CD4-positive, alpha-beta T cell (primary cell): Measurements from ENCODE around the gene DEPP1. TPM values are rescaled to one million over a fixed set of nuclear protein-coding genes. Genes with fewer than 3 reads are reported as not detected.

Source experiments
- ATAC-seq: fragments of 200-7000 bp; cut with Tn5 transposase; one replicate; pipeline ENCODE4 v1.10.0; 2022; ENCODE audit warnings: mild to moderate bottlenecking; ENCODE audit not compliant: poor library complexity
- CTCF ChIA-PET: fragments of 350-600 bp; sonication (Branson Sonifier 250); formaldehyde crosslinking; loops from one replicate; lab custom pipeline; 2021; ENCODE audit warnings: antibody characterized with exemption, inconsistent platforms; lab: Charles Lee
- POLR2A ChIA-PET: fragments of 350-600 bp; sonication (Branson Sonifier 250); formaldehyde crosslinking; loops from one replicate; lab custom pipeline; 2021; ENCODE audit warnings: antibody characterized with exemption, inconsistent platforms; lab: Charles Lee
- DNase-seq, 14 experiments: peaks; one replicate each; pipeline ENCODE4 v3.0.0-alpha.2; 2013 to 2020; ENCODE audit warnings: mixed read lengths in 2 of 14
- H3K27ac ChIP-seq, 2 donors: one replicate each; pipeline versions ENCODE4 v1.5.1 to v1.7.0; 2013; ENCODE audit warnings: low read length in 2 of 2, low read depth in 1 of 2, mild to moderate bottlenecking in 1 of 2
- H3K27me3 ChIP-seq, 2 experiments: 1 replicate in 1 of 2; 2 replicates in 1 of 2; pipeline versions ENCODE4 v1.6.1 to v1.7.0; 2013; ENCODE audit warnings: low read length in 2 of 2, control low read depth in 1 of 2, mild to moderate bottlenecking in 1 of 2, moderate library complexity in 1 of 2; ENCODE audit not compliant: insufficient read depth in 2 of 2, control insufficient read depth in 1 of 2
- H3K36me3 ChIP-seq: one replicate; pipeline ENCODE4 v1.6.1; 2013; ENCODE audit warnings: low read length, control low read depth; ENCODE audit not compliant: insufficient read depth
- H3K4me1 ChIP-seq: one replicate; pipeline ENCODE4 v1.6.1; 2013; ENCODE audit warnings: low read length, control low read depth; ENCODE audit not compliant: insufficient read depth
- H3K4me3 ChIP-seq: one replicate; pipeline ENCODE4 v1.5.1; 2013; ENCODE audit warnings: mild to moderate bottlenecking, low read length, moderate library complexity
- H3K9me3 ChIP-seq, 2 experiments: 1 replicate in 1 of 2; 2 replicates in 1 of 2; pipeline versions ENCODE4 v1.6.1 to v1.7.0; 2013; ENCODE audit warnings: low read length in 2 of 2, mild to moderate bottlenecking in 2 of 2, control low read depth in 1 of 2, moderate library complexity in 1 of 2; ENCODE audit not compliant: control insufficient read depth in 1 of 2, insufficient read depth in 1 of 2
- H3K27ac Mint-ChIP-seq: one replicate; pipeline ENCODE4 v1.8.0; 2020; ENCODE audit warnings: mixed read lengths
- H3K27me3 Mint-ChIP-seq: one replicate; pipeline ENCODE4 v1.8.0; 2021; ENCODE audit warnings: mixed read lengths
- H3K36me3 Mint-ChIP-seq: one replicate; pipeline ENCODE4 v1.8.0; 2021; ENCODE audit warnings: low read depth, mixed read lengths
- H3K4me1 Mint-ChIP-seq: one replicate; pipeline ENCODE4 v1.8.0; 2021; ENCODE audit warnings: low read depth, mixed read lengths
- H3K4me3 Mint-ChIP-seq: one replicate; pipeline ENCODE4 v1.8.0; 2020; ENCODE audit warnings: mild to moderate bottlenecking, mixed read lengths
- H3K9me3 Mint-ChIP-seq: one replicate; pipeline ENCODE4 v1.8.0; 2020; ENCODE audit warnings: mixed read lengths
- intact Hi-C, 2 experiments: fragments of 100-400 bp; cut with DNase I in 1 of 2; cut with micrococcal nuclease in 1 of 2; formaldehyde crosslinking; loops; one replicate each; pipeline versions ENCODE4 v1.15.1 to v1.9.0; 2023 to 2025; cut with DNase I, micrococcal nuclease
- total RNA-seq, 174 experiments: library from RNA in 2 of 174; stranded (reverse) in 2 of 174; gene quantifications; one replicate each; pipeline ENCODE4 v1.2.3 and lab custom pipeline; 2021 to 2026
- TF ChIP-seq, protein P1 (sequence below): fragments of 200-600 bp; IDR thresholded peaks from one replicate; pipeline ENCODE4 v1.8.0; 2022; ENCODE audit warnings: antibody characterized with exemption, mild to moderate bottlenecking

Gene DEPP1
- total RNA-seq, 2 experiments from 2014 or later, result not detected

DNA sequence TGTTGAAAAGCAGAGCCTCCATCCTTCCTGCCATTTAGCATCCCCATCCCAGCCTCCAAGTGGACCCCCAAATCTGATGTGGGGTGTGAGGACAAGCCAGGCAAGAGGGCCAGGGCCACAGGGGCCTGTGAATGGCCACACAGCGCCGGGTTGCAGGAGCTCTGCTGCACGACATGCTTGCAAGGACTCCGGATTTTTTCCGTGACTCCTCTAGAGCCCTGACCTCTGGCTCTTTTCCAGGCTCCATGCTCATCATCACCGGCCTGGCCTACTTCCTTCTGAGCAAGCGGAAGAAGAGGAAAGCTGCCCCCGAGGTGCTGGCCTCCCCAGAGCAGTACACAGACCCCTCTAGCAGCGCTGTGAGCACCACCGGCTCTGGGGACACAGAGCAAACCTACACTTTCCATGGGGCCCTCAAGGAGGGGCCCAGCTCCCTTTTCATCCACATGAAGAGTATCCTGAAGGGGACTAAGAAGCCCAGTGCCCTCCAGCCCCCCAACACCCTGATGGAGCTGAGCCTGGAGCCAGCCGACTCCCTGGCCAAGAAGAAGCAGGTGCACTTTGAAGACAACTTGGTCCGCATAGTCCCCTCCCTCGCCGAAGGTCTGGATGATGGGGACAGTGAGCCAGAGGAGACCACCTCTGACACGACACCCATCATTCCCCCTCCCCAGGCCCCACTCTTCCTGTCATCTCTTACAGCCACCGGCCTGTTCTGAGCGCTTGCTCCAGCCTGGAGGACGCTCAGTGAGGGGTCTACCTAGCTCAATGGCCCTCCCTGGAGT lies 44.0 kb downstream of the DEPP1 start:
- H3K4me1 Mint-ChIP-seq, result peaks cover 5% of the 10 kb centered on the region

DNA sequence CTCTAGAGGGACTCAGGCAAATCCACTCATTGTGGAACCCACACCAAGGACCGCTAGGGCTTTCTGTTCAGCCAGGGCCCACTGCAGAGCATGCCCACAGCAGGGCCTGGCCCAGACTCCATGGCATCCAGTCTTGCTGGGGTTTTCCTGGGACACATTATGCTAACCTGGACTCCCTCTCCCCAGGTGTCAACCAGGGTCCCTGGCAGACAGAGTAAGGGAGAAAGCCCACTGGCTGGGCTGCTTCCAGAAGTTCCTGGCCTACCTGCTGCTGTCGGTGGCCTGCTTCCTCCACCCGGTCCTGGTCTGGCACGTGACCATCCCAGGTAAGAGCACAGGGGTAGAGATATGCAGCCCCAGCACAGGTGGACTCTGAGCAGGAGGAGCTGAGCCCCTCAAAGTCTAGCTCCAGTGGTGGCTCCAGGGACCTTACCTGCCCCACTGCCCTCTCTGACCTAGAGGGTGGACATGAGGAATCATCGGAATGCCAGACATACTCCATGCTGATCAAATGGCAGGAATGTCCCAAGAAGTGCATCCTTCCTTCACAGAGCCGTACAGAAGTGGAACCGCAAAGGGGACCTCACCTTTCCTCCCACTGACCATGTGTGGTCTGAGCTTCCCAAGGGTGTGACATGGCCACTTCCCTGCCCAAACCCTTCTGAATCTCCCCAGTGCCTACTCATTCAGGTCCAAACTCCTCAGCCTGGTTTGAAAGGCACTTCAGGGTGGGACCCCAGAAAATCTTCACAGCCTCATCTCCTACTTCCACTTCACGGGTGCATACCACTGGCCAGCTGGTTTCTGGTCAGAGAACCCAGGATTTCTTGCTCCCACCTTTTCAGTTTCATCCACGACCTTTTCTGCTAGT lies 44.9 kb downstream of the DEPP1 start:
- H3K27me3 Mint-ChIP-seq, result no peaks in the 10 kb centered on the region
- intact Hi-C loops, result no loop called here
- POLR2A ChIA-PET, result interaction anchor here (0.7 to 1.0 kb wide), 2 partner anchors 26 to 35 kb away, joined by 3 to 4 read pairs; no protein-coding TSS in a partner anchor

More for the DNA sequence above, 44.0 kb downstream of the DEPP1 start:
- no peak overlapping the region for H3K4me3 ChIP-seq
- Mint-ChIP-seq H3K27me3 (no peaks in the 10 kb centered on the region), H3K4me3 (no peak overlapping the region), H3K36me3 (no peaks in the 10 kb centered on the region), H3K27ac (no peak overlapping the region), H3K9me3 (no peaks in the 10 kb centered on the region)
- H3K36me3 ChIP-seq, result no peaks in the 10 kb centered on the region
- CTCF ChIA-PET, result no interaction called here
- intact Hi-C loops, result no loop called here
- no peaks in the 10 kb centered on the region for H3K9me3 ChIP-seq
- TF ChIP-seq, protein P1, sequence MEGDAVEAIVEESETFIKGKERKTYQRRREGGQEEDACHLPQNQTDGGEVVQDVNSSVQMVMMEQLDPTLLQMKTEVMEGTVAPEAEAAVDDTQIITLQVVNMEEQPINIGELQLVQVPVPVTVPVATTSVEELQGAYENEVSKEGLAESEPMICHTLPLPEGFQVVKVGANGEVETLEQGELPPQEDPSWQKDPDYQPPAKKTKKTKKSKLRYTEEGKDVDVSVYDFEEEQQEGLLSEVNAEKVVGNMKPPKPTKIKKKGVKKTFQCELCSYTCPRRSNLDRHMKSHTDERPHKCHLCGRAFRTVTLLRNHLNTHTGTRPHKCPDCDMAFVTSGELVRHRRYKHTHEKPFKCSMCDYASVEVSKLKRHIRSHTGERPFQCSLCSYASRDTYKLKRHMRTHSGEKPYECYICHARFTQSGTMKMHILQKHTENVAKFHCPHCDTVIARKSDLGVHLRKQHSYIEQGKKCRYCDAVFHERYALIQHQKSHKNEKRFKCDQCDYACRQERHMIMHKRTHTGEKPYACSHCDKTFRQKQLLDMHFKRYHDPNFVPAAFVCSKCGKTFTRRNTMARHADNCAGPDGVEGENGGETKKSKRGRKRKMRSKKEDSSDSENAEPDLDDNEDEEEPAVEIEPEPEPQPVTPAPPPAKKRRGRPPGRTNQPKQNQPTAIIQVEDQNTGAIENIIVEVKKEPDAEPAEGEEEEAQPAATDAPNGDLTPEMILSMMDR, result no peak
- H3K27ac ChIP-seq, result no peak overlapping the region
- H3K4me1 ChIP-seq, result peaks cover 17% of the 10 kb centered on the region
- ATAC-seq (no peak), DNase-seq (no peak)
- no peaks in the 10 kb centered on the region for H3K27me3 ChIP-seq
- POLR2A ChIA-PET, result no interaction called here

More for the DNA sequence above, 44.9 kb downstream of the DEPP1 start:
- Histone ChIP-seq H3K4me1 (peaks cover 17% of the 10 kb centered on the region), H3K9me3 (no peaks in the 10 kb centered on the region), H3K27ac (no peak overlapping the region), H3K4me3 (no peak overlapping the region), H3K27me3 (no peaks in the 10 kb centered on the region), H3K36me3 (no peaks in the 10 kb centered on the region)
- H3K36me3 Mint-ChIP-seq, result no peaks in the 10 kb centered on the region
- H3K9me3 Mint-ChIP-seq, result no peaks in the 10 kb centered on the region
- CTCF ChIA-PET, result interaction anchor here (0.7 to 1.1 kb wide), 2 partner anchors 40 to 42 kb away, joined by 4 to 9 read pairs; no protein-coding TSS in a partner anchor
- H3K4me3 Mint-ChIP-seq, result no peak overlapping the region
- H3K4me1 Mint-ChIP-seq, result peaks cover 5% of the 10 kb centered on the region
- no peak overlapping the region for H3K27ac Mint-ChIP-seq
- TF ChIP-seq, protein P1, result no peak
- DNase-seq (no peak), ATAC-seq (no peak)
